ENCODE measurements around the gene ADGRG4. TPM values are rescaled to one million over a fixed set of nuclear protein-coding genes. Genes with fewer than 3 reads are reported as not detected.
A peak's percentile ranks its signal among the peaks of the same experiment; 100 is the strongest.

Gene ADGRG4
- total and polyA plus RNA-seq, 7 donors, result under 0.01 TPM; not detected in 6

DNA sequence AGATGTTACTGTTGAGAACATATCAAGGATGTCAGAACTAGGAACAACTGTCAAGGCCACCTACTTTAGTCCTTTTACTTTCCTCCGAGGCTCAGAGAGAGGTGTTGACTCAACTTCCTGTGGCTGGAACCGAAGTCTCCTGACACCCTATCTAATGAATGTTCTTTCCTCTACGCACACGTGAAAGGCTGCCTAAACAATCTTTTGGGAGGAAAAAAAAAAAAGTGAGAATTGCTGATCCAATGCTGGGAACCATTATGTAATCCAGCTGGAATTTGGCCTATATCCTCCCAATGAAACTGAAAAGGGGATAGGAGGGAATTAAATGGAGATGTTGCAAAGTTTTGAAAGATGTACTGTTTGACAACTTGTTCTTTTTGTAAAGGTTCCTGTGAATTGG, 41.2 kb upstream of the ADGRG4 start:
- Histone ChIP-seq H3K9me3 (no peaks in the 10 kb centered on the region), H3K27me3 (no peaks in the 10 kb centered on the region), H3K4me1 (no peaks in the 10 kb centered on the region), H3K27ac (peak overlapping the region in 3 of 4 donors; percentile 23 to 64 (median 53)), H3K36me3 (no peaks in the 10 kb centered on the region), H3K4me3 (no peak overlapping the region)
- WGBS, 2 donors, result 38 to 69% methylated on average over 4 of the region's 4 CpGs
- no peak for DNase-seq
- intact Hi-C loops (cut with DNase I), result loop anchor here (10.0 kb wide), 1 partner anchor 235 kb away; the partner anchor contains the start of gene HTATSF1
- TF ChIP-seq POLR2AphosphoS5 (IDR thresholded peaks at IDR 0.05), result peak in 1 of 4 donors; percentile 51
- TF ChIP-seq EP300 (IDR thresholded peaks at IDR 0.05), result no peak

GRCh38 chrX:136260776-136261175, 40.0 kb upstream of the ADGRG4 start:
- no peaks in the 10 kb centered on the region for H3K9me3 ChIP-seq
- no peaks in the 10 kb centered on the region for H3K27me3 ChIP-seq
- no peak for DNase-seq
- TF ChIP-seq POLR2AphosphoS5 (IDR thresholded peaks at IDR 0.05) (no peak), EP300 (IDR thresholded peaks at IDR 0.05) (no peak), CTCF (IDR thresholded peaks at IDR 0.05) (no peak), POLR2A (IDR thresholded peaks at IDR 0.05) (no peak)
- no peaks in the 10 kb centered on the region for H3K36me3 ChIP-seq
- no peaks in the 10 kb centered on the region for H3K4me1 ChIP-seq
- H3K4me3 ChIP-seq, result no peak overlapping the region
- H3K27ac ChIP-seq, result peak overlapping the region in 1 of 4 donors; percentile 14
- intact Hi-C loops (cut with DNase I), result loop anchor here (5.0 kb wide), 1 partner anchor 652 kb away; no protein-coding TSS in a partner anchor

- WGBS, 2 donors, result 81 to 88% methylated on average over 7 of the region's 7 CpGs
- TF ChIP-seq POLR2A (IDR thresholded peaks at IDR 0.05) (no peak), EP300 (IDR thresholded peaks at IDR 0.05) (no peak), CTCF (IDR thresholded peaks at IDR 0.05) (no peak), POLR2AphosphoS5 (IDR thresholded peaks at IDR 0.05) (no peak)
- peak overlapping the region in 1 of 4 donors; percentile 23 for H3K27ac ChIP-seq
Observed at GRCh38 chrX:136261321-136261720, 39.4 kb upstream of the ADGRG4 start.

GRCh38 chrX:136262243-136262642, 38.5 kb upstream of the ADGRG4 start:
- no peaks in the 10 kb centered on the region for H3K27me3 ChIP-seq
- no peaks in the 10 kb centered on the region for H3K36me3 ChIP-seq
- H3K9me3 ChIP-seq, result no peaks in the 10 kb centered on the region
- no peak for DNase-seq
- WGBS, 2 donors, result 70 to 80% methylated on average over 5 of the region's 5 CpGs
- peak overlapping the region in 1 of 4 donors; percentile 23 for H3K27ac ChIP-seq
- intact Hi-C loops (cut with DNase I), result loop anchor here (5.0 kb wide), 1 partner anchor 650 kb away; no protein-coding TSS in a partner anchor
- H3K4me3 ChIP-seq, result no peak overlapping the region
- H3K4me1 ChIP-seq, result no peaks in the 10 kb centered on the region
- no peak for TF ChIP-seq POLR2AphosphoS5 (IDR thresholded peaks at IDR 0.05)
- TF ChIP-seq CTCF (IDR thresholded peaks at IDR 0.05), result no peak

More at GRCh38 chrX:136261321-136261720, 39.4 kb upstream of the ADGRG4 start:
- Histone ChIP-seq H3K36me3 (no peaks in the 10 kb centered on the region), H3K27me3 (no peaks in the 10 kb centered on the region), H3K4me1 (no peaks in the 10 kb centered on the region), H3K4me3 (no peak overlapping the region), H3K9me3 (no peaks in the 10 kb centered on the region)
- intact Hi-C loops (cut with DNase I), result loop anchor here (5.0 kb wide), 1 partner anchor 651 kb away; no protein-coding TSS in a partner anchor
- DNase-seq, result no peak

DNA sequence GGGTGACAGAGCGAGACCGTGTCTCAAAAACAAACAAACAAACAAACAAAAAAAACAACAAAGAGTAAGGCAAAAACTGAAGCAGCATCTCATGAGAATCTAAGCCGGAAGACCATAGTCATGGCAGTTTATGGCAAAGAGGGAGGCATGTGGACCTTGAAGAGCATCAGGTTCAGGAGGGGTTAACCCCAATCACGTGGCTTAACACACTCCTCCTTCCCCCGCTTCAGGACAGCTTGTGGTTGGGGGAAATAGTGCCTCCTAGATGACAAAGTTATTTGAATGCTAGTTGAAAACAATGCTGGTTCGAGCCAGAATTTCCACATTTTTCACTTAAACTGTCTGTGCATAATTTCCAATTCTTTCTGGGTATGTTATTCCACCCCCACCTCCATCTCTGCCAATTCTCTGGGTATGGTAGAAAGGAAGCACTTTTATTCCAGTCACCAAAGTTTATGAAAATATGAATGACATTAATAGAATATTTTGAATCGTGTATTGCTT, 37.9 kb upstream of the ADGRG4 start:
- intact Hi-C loops (cut with DNase I), result loop anchor here (5.0 kb wide), 1 partner anchor 649 kb away; no protein-coding TSS in a partner anchor
- no peaks in the 10 kb centered on the region for H3K4me1 ChIP-seq
- DNase-seq, result no peak
- no peaks in the 10 kb centered on the region for H3K9me3 ChIP-seq
- H3K27ac ChIP-seq, result peak overlapping the region in 1 of 4 donors; percentile 23
- no peaks in the 10 kb centered on the region for H3K27me3 ChIP-seq
- 71% methylated on average over 7 of the region's 7 CpGs for whole genome bisulfite sequencing, 2 donors
- no peak overlapping the region for H3K4me3 ChIP-seq
- H3K36me3 ChIP-seq, result no peaks in the 10 kb centered on the region
- TF ChIP-seq EP300 (IDR thresholded peaks at IDR 0.05) (no peak), POLR2AphosphoS5 (IDR thresholded peaks at IDR 0.05) (no peak), POLR2A (IDR thresholded peaks at IDR 0.05) (no peak), CTCF (IDR thresholded peaks at IDR 0.05) (no peak)
